WTC11 (cell line): Measurements from ENCODE around the gene SAMD9. TPM values are rescaled to one million over a fixed set of nuclear protein-coding genes. Genes with fewer than 3 reads are reported as not detected.

Source experiments
- ATAC-seq: fragments of 200-7000 bp; cut with Tn5 transposase; 2 replicates; pipeline ENCODE4 v1.10.0; 2021; ENCODE audit warnings: mild to moderate bottlenecking, moderate library complexity
- CTCF ChIA-PET: fragments of 300-600 bp; sonication (Branson Sonifier 250); formaldehyde crosslinking; loops from one replicate; lab custom pipeline; 2021; ENCODE audit warnings: antibody characterized with exemption; lab: Charles Lee
- POLR2A ChIA-PET: fragments of 350-600 bp; sonication (Branson Sonifier 250); formaldehyde crosslinking; loops from one replicate; lab custom pipeline; 2021; ENCODE audit warnings: antibody characterized with exemption; lab: Charles Lee
- DNase-seq: peaks from one replicate; pipeline ENCODE4 v3.0.0; 2021; ENCODE audit warnings: low spot score
- H3K27ac Mint-ChIP-seq: 2 replicates; pipeline ENCODE4 v1.8.0; 2021; ENCODE audit warnings: mixed read lengths
- H3K27me3 Mint-ChIP-seq: 2 replicates; pipeline ENCODE4 v1.8.0; 2021; ENCODE audit warnings: low read depth, mild to moderate bottlenecking, moderate library complexity, mixed read lengths
- H3K36me3 Mint-ChIP-seq: 2 replicates; pipeline ENCODE4 v1.8.0; 2021; ENCODE audit warnings: mixed read lengths
- H3K4me1 Mint-ChIP-seq: 2 replicates; pipeline ENCODE4 v1.8.0; 2022; ENCODE audit warnings: mixed read lengths
- H3K4me3 Mint-ChIP-seq: 2 replicates; pipeline ENCODE4 v1.8.0; 2021; ENCODE audit warnings: mild to moderate bottlenecking, moderate library complexity, mixed read lengths
- H3K9me3 Mint-ChIP-seq: 2 replicates; pipeline ENCODE4 v1.8.0; 2021; ENCODE audit warnings: mixed read lengths
- ESRRA ChIP-seq: sonication (generic); formaldehyde crosslinking; IDR thresholded peaks from 2 replicates; pipeline ENCODE4 v1.8.1; 2022; ENCODE audit warnings: mild to moderate bottlenecking, missing genetic modification reagents, borderline replicate concordance
- FOXP1 ChIP-seq: sonication (generic); formaldehyde crosslinking; IDR thresholded peaks from 2 replicates; pipeline ENCODE4 v1.8.0; 2022; ENCODE audit warnings: missing genetic modification reagents, mild to moderate bottlenecking, moderate library complexity, borderline replicate concordance
- GTF2I ChIP-seq: fragments of 250-450 bp; sonication (Bioruptor Pico); conservative IDR thresholded peaks from 2 replicates; pipeline ENCODE4 v1.4.0; 2021; ENCODE audit warnings: mild to moderate bottlenecking
- MLX ChIP-seq: sonication (generic); formaldehyde crosslinking; IDR thresholded peaks from 2 replicates; pipeline ENCODE4 v1.8.1; 2023; ENCODE audit warnings: mild to moderate bottlenecking, missing genetic modification reagents, moderate library complexity
- MYBL2 ChIP-seq: sonication (generic); formaldehyde crosslinking; IDR thresholded peaks from 2 replicates; pipeline ENCODE4 v1.8.1; 2023; ENCODE audit warnings: mild to moderate bottlenecking, moderate library complexity, missing genetic modification reagents
- TEAD4 ChIP-seq: sonication (generic); formaldehyde crosslinking; IDR thresholded peaks from 2 replicates; pipeline ENCODE4 v1.8.0; 2022; ENCODE audit warnings: mild to moderate bottlenecking, missing genetic modification reagents
- USF1 ChIP-seq: sonication (generic); formaldehyde crosslinking; IDR thresholded peaks from 2 replicates; pipeline ENCODE4 v1.8.0; 2022; ENCODE audit warnings: mild to moderate bottlenecking, missing genetic modification reagents
- total RNA-seq: library from RNA; stranded (reverse); gene quantifications from 3 replicates; pipeline ENCODE4 v1.2.3, GENCODE V29; 2021
- TF ChIP-seq, protein P1 (sequence below): sonication (generic); formaldehyde crosslinking; IDR thresholded peaks from 2 replicates; pipeline ENCODE4 v1.8.0; 2022; ENCODE audit warnings: missing genetic modification reagents
- TF ChIP-seq, protein P2 (sequence below): sonication (generic); formaldehyde crosslinking; IDR thresholded peaks from 2 replicates; pipeline ENCODE4 v1.8.0; 2023; ENCODE audit warnings: missing genetic modification reagents, mild to moderate bottlenecking, borderline replicate concordance
- TF ChIP-seq, protein P3 (sequence below): sonication (generic); formaldehyde crosslinking; IDR thresholded peaks from 2 replicates; pipeline ENCODE4 v1.8.0; 2022; ENCODE audit warnings: mild to moderate bottlenecking, missing genetic modification reagents
- TF ChIP-seq, protein P4 (sequence below): sonication (generic); formaldehyde crosslinking; conservative IDR thresholded peaks from 2 replicates; pipeline ENCODE4 v1.8.1; 2023; ENCODE audit warnings: mild to moderate bottlenecking, low read depth, missing genetic modification reagents, moderate library complexity

SAMD9 gene
- total RNA-seq, 1 experiment from 2014 or later: 0.11 TPM

DNA sequence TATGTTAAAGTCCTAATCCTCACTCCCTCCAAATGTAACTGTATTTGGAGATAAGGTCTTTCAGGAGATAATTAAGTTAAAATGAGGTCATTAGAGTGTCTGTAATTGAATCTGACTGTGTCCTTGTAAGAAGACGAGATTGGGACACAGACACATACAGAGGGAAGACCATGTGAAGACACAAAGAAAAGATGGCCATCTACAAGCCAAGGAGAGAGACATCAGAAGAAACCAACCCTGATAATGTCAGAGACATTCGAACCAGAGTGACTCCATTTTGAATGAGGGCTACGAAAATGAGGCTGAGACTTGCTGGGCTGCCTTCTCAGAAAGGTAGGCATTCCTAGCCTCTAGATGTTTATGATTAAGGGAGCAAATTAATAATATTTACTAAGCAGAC is 30.9 kb upstream of the SAMD9 start:
- no peak overlapping the region for H3K4me3 Mint-ChIP-seq
- TF ChIP-seq, protein P1, sequence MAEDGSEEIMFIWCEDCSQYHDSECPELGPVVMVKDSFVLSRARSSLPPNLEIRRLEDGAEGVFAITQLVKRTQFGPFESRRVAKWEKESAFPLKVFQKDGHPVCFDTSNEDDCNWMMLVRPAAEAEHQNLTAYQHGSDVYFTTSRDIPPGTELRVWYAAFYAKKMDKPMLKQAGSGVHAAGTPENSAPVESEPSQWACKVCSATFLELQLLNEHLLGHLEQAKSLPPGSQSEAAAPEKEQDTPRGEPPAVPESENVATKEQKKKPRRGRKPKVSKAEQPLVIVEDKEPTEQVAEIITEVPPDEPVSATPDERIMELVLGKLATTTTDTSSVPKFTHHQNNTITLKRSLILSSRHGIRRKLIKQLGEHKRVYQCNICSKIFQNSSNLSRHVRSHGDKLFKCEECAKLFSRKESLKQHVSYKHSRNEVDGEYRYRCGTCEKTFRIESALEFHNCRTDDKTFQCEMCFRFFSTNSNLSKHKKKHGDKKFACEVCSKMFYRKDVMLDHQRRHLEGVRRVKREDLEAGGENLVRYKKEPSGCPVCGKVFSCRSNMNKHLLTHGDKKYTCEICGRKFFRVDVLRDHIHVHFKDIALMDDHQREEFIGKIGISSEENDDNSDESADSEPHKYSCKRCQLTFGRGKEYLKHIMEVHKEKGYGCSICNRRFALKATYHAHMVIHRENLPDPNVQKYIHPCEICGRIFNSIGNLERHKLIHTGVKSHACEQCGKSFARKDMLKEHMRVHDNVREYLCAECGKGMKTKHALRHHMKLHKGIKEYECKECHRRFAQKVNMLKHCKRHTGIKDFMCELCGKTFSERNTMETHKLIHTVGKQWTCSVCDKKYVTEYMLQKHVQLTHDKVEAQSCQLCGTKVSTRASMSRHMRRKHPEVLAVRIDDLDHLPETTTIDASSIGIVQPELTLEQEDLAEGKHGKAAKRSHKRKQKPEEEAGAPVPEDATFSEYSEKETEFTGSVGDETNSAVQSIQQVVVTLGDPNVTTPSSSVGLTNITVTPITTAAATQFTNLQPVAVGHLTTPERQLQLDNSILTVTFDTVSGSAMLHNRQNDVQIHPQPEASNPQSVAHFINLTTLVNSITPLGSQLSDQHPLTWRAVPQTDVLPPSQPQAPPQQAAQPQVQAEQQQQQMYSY (CRISPR knock-in tag): no peak
- TF ChIP-seq ESRRA: no peak
- TF ChIP-seq MLX (CRISPR knock-in tag): no peak
- TF ChIP-seq TEAD4 (CRISPR knock-in tag): no peak
- TF ChIP-seq, protein P2, sequence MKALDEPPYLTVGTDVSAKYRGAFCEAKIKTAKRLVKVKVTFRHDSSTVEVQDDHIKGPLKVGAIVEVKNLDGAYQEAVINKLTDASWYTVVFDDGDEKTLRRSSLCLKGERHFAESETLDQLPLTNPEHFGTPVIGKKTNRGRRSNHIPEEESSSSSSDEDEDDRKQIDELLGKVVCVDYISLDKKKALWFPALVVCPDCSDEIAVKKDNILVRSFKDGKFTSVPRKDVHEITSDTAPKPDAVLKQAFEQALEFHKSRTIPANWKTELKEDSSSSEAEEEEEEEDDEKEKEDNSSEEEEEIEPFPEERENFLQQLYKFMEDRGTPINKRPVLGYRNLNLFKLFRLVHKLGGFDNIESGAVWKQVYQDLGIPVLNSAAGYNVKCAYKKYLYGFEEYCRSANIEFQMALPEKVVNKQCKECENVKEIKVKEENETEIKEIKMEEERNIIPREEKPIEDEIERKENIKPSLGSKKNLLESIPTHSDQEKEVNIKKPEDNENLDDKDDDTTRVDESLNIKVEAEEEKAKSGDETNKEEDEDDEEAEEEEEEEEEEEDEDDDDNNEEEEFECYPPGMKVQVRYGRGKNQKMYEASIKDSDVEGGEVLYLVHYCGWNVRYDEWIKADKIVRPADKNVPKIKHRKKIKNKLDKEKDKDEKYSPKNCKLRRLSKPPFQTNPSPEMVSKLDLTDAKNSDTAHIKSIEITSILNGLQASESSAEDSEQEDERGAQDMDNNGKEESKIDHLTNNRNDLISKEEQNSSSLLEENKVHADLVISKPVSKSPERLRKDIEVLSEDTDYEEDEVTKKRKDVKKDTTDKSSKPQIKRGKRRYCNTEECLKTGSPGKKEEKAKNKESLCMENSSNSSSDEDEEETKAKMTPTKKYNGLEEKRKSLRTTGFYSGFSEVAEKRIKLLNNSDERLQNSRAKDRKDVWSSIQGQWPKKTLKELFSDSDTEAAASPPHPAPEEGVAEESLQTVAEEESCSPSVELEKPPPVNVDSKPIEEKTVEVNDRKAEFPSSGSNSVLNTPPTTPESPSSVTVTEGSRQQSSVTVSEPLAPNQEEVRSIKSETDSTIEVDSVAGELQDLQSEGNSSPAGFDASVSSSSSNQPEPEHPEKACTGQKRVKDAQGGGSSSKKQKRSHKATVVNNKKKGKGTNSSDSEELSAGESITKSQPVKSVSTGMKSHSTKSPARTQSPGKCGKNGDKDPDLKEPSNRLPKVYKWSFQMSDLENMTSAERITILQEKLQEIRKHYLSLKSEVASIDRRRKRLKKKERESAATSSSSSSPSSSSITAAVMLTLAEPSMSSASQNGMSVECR (CRISPR knock-in tag): no peak
- no peak for TF ChIP-seq MYBL2
- TF ChIP-seq, protein P3, sequence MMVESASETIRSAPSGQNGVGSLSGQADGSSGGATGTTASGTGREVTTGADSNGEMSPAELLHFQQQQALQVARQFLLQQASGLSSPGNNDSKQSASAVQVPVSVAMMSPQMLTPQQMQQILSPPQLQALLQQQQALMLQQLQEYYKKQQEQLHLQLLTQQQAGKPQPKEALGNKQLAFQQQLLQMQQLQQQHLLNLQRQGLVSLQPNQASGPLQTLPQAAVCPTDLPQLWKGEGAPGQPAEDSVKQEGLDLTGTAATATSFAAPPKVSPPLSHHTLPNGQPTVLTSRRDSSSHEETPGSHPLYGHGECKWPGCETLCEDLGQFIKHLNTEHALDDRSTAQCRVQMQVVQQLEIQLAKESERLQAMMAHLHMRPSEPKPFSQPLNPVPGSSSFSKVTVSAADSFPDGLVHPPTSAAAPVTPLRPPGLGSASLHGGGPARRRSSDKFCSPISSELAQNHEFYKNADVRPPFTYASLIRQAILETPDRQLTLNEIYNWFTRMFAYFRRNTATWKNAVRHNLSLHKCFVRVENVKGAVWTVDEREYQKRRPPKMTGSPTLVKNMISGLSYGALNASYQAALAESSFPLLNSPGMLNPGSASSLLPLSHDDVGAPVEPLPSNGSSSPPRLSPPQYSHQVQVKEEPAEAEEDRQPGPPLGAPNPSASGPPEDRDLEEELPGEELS (CRISPR knock-in tag): no peak
- no peak for TF ChIP-seq FOXP1 (CRISPR knock-in tag)
- TF ChIP-seq, protein P4, sequence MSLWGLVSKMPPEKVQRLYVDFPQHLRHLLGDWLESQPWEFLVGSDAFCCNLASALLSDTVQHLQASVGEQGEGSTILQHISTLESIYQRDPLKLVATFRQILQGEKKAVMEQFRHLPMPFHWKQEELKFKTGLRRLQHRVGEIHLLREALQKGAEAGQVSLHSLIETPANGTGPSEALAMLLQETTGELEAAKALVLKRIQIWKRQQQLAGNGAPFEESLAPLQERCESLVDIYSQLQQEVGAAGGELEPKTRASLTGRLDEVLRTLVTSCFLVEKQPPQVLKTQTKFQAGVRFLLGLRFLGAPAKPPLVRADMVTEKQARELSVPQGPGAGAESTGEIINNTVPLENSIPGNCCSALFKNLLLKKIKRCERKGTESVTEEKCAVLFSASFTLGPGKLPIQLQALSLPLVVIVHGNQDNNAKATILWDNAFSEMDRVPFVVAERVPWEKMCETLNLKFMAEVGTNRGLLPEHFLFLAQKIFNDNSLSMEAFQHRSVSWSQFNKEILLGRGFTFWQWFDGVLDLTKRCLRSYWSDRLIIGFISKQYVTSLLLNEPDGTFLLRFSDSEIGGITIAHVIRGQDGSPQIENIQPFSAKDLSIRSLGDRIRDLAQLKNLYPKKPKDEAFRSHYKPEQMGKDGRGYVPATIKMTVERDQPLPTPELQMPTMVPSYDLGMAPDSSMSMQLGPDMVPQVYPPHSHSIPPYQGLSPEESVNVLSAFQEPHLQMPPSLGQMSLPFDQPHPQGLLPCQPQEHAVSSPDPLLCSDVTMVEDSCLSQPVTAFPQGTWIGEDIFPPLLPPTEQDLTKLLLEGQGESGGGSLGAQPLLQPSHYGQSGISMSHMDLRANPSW (CRISPR knock-in tag): no peak
- TF ChIP-seq, all 79 proteins: peak for 0
- POLR2A ChIA-PET: no interaction called here
- Mint-ChIP-seq H3K4me1 (peaks cover 7% of the 10 kb centered on the region; the same call in 1 of the 2 replicates), H3K9me3 (no peaks in the 10 kb centered on the region), H3K27ac (no peak overlapping the region), H3K36me3 (no peaks in the 10 kb centered on the region), H3K27me3 (no peaks in the 10 kb centered on the region; the same call in 1 of the 2 replicates)
- DNase-seq (no peak), ATAC-seq (no peak)
- CTCF ChIA-PET: no interaction called here

DNA sequence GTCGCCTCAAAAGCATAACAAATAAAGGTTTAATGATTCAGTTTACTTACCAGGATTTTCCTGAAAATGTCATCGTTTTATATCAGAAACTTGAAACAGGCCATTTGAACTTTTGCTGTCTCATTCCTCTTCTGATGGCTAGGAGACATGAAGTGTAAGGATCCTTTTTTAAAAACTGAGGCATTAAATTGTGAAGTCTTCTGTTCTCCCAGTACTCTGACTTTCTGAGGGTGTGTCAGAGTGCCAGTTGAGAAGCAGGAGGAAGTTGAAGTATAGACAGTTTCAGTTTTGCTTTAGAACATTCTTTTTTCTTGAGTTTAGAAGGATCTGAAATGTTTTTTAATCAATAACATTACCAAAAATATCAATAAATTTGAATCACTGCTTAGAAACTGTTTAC is 30.4 kb upstream of the SAMD9 start, which contains the start of gene SAMD9L:
SAMD9L (minus strand) TSS at position 242 of the 400 bp plus-strand sequence. CDS start 12,414 bp downstream, outside the sequence.
- DNase-seq (no peak), ATAC-seq (no peak)
- CTCF ChIA-PET: no interaction called here
- H3K36me3 Mint-ChIP-seq: no peaks in the 10 kb centered on the region
- no peaks in the 10 kb centered on the region for H3K9me3 Mint-ChIP-seq
- no peak within 1 kb of the TSS for H3K27ac Mint-ChIP-seq
- POLR2A ChIA-PET: no interaction called here
- TF ChIP-seq GTF2I: no peak
- no peak for TF ChIP-seq USF1
- no peaks in the 10 kb centered on the region; the same call in 1 of the 2 replicates for H3K27me3 Mint-ChIP-seq
- no peak within 1 kb of the TSS for H3K4me3 Mint-ChIP-seq
- peaks cover 7% of the 10 kb centered on the region; the same call in 1 of the 2 replicates for H3K4me1 Mint-ChIP-seq
